Lower leg skin (tissue), 3 donors: Measurements from ENCODE around the gene NCAPG2.

Experiments
- CTCF ChIP-seq, 3 donors: fragments of 450-650 bp; IDR thresholded peaks; one replicate each; pipeline ENCODE4 v1.5.1; 2016; ENCODE audit warnings: antibody characterized with exemption in 3 of 3, mild to moderate bottlenecking in 3 of 3, moderate library complexity in 2 of 3
- POLR2A ChIP-seq, 2 donors: fragments of 450-650 bp; IDR thresholded peaks; one replicate each; pipeline ENCODE4 v1.6.1; 2016 to 2017; ENCODE audit warnings: antibody characterized with exemption in 2 of 2, mild to moderate bottlenecking in 1 of 2, moderate library complexity in 1 of 2

- TF ChIP-seq POLR2A (IDR thresholded peaks at IDR 0.05) (no peak), CTCF (IDR thresholded peaks at IDR 0.05) (no peak)
Measured at GRCh38 chr7:158631574-158632195, 72.9 kb downstream of the NCAPG2 start.
